Neural crest cell (in vitro differentiated cells): Measurements from ENCODE around the gene DYRK1A. TPM values are rescaled to one million over a fixed set of nuclear protein-coding genes. Genes with fewer than 3 reads are reported as not detected.

ENCODE experiments used
- DNase-seq: peaks from one replicate; pipeline ENCODE4 v3.0.0; 2021; ENCODE audit warnings: low read depth, mixed read lengths, low spot score
- H3K27ac Mint-ChIP-seq: one replicate; pipeline ENCODE4 v1.8.0; 2021; ENCODE audit warnings: mild to moderate bottlenecking, mixed read lengths; ENCODE audit not compliant: unreplicated experiment
- H3K27me3 Mint-ChIP-seq: 2 replicates; pipeline ENCODE4 v1.8.0; 2021; ENCODE audit warnings: low read depth, mild to moderate bottlenecking, mixed read lengths
- H3K36me3 Mint-ChIP-seq: 2 replicates; pipeline ENCODE4 v1.8.0; 2021; ENCODE audit warnings: low read depth, mild to moderate bottlenecking, mixed read lengths
- H3K4me1 Mint-ChIP-seq: 2 replicates; pipeline ENCODE4 v1.8.0; 2021; ENCODE audit warnings: mixed read lengths
- H3K4me3 Mint-ChIP-seq: one replicate; pipeline ENCODE4 v1.8.0; 2021; ENCODE audit warnings: mild to moderate bottlenecking, mixed read lengths
- H3K9me3 Mint-ChIP-seq: 2 replicates; pipeline ENCODE4 v1.8.0; 2021; ENCODE audit warnings: mixed read lengths
- CTCF ChIP-seq: fragments of 200-600 bp; sonication (generic); conservative IDR thresholded peaks from 2 replicates; pipeline ENCODE4 v1.5.0; 2021; ENCODE audit warnings: antibody characterized with exemption, mild to moderate bottlenecking
- total RNA-seq: library from RNA; stranded (reverse); gene quantifications from 2 replicates; pipeline ENCODE4 v1.2.1, GENCODE V29; 2021

Gene DYRK1A
- total RNA-seq, 1 donor from 2014 or later: 77.0 TPM

GRCh38 chr21:37386151-37386550 is 19.6 kb downstream of the DYRK1A start:
- Mint-ChIP-seq H3K27me3 (no peaks in the 10 kb centered on the region), H3K9me3 (peaks cover 2% of the 10 kb centered on the region), H3K27ac (no peak overlapping the region), H3K4me1 (peaks cover 51% of the 10 kb centered on the region), H3K4me3 (no peak overlapping the region), H3K36me3 (no peaks in the 10 kb centered on the region)
- no peak for TF ChIP-seq CTCF
- no peak for DNase-seq

GRCh38 chr21:37389456-37389855 is 22.9 kb downstream of the DYRK1A start:
- H3K9me3 Mint-ChIP-seq: no peaks in the 10 kb centered on the region
- no peak overlapping the region for H3K4me3 Mint-ChIP-seq
- TF ChIP-seq CTCF: no peak
- no peak overlapping the region for H3K27ac Mint-ChIP-seq
- DNase-seq: no peak
- H3K36me3 Mint-ChIP-seq: no peaks in the 10 kb centered on the region
- no peaks in the 10 kb centered on the region for H3K27me3 Mint-ChIP-seq
- H3K4me1 Mint-ChIP-seq: peaks cover 41% of the 10 kb centered on the region

GRCh38 chr21:37391666-37392065 is 25.1 kb downstream of the DYRK1A start:
- H3K4me3 Mint-ChIP-seq: no peak overlapping the region
- peaks cover 41% of the 10 kb centered on the region for H3K4me1 Mint-ChIP-seq
- no peak overlapping the region for H3K27ac Mint-ChIP-seq
- TF ChIP-seq CTCF: no peak
- DNase-seq: no peak
- no peaks in the 10 kb centered on the region for H3K27me3 Mint-ChIP-seq
- H3K36me3 Mint-ChIP-seq: no peaks in the 10 kb centered on the region
- H3K9me3 Mint-ChIP-seq: no peaks in the 10 kb centered on the region

- no peak for TF ChIP-seq CTCF
- Mint-ChIP-seq H3K4me1 (peaks cover 43% of the 10 kb centered on the region), H3K36me3 (no peaks in the 10 kb centered on the region), H3K4me3 (no peak overlapping the region), H3K27me3 (no peaks in the 10 kb centered on the region), H3K9me3 (no peaks in the 10 kb centered on the region), H3K27ac (no peak overlapping the region)
- DNase-seq: no peak
Observed at GRCh38 chr21:37392441-37392840, 25.9 kb downstream of the DYRK1A start.

GRCh38 chr21:37393030-37393429 is 26.5 kb downstream of the DYRK1A start:
- Mint-ChIP-seq H3K27me3 (no peaks in the 10 kb centered on the region), H3K4me1 (peaks cover 40% of the 10 kb centered on the region), H3K27ac (no peak overlapping the region), H3K36me3 (no peaks in the 10 kb centered on the region), H3K9me3 (no peaks in the 10 kb centered on the region), H3K4me3 (no peak overlapping the region)
- DNase-seq: no peak
- no peak for TF ChIP-seq CTCF

- no peaks in the 10 kb centered on the region for H3K36me3 Mint-ChIP-seq
- H3K4me3 Mint-ChIP-seq: no peak overlapping the region
Observed at GRCh38 chr21:37393786-37394185, 27.2 kb downstream of the DYRK1A start.

More at GRCh38 chr21:37393786-37394185, 27.2 kb downstream of the DYRK1A start:
- DNase-seq: no peak
- Mint-ChIP-seq H3K4me1 (peaks cover 45% of the 10 kb centered on the region), H3K27me3 (no peaks in the 10 kb centered on the region), H3K27ac (no peak overlapping the region), H3K9me3 (no peaks in the 10 kb centered on the region)
- TF ChIP-seq CTCF: no peak
